ENCODE results near the gene CCL23. TPM values are rescaled to one million over a fixed set of nuclear protein-coding genes. Genes with fewer than 3 reads are reported as not detected.

Gene CCL23
- total RNA-seq, 6 donors from 2014 or later = 6.9 to 40.0 (median 16.6) TPM; not detected in 1

DNA sequence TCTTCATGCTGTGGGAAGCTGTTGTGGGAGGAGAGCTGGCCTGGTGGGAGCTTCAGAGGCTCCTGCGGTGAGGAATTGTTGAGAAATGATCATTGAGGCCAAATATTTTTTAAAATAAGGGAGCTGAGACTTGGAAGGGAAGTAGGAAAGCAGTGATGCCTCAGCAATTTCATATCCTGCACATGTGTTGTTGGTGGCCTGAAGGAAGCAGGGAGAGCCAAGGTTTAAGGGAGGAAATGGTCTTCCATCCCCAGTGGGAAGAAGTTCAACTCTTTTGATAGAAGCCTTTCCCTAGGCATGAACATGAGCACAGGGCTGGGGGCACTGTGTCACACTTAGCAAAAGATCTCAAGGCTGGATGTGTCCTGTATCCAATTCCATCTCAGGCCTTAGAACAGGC, 31.1 kb downstream of the CCL23 start, which contains the start of gene CCL14:
Gene CCL14, minus strand, starts transcription at position 87 of the 400 bp plus-strand sequence. Its CDS starts 80 bp downstream, at position 7.
- no peaks in the 10 kb centered on the region for H3K36me3 ChIP-seq
- H3K27ac ChIP-seq = peak within 1 kb of the TSS in 1 of 4 donors; percentile 30
- no peaks in the 10 kb centered on the region for H3K9me3 ChIP-seq
- H3K27me3 ChIP-seq = no peaks in the 10 kb centered on the region
- WGBS, 2 donors = 61 to 67% methylated on average over 1 of the region's 1 CpG
- peaks cover 0 to 8% (median 0%) of the 10 kb centered on the region in 4 donors for H3K4me1 ChIP-seq
- no peak for ATAC-seq (ENCODE audit: low FRiP score in 2 of 2)
- TF ChIP-seq POLR2AphosphoS5 (IDR thresholded peaks at IDR 0.05) (no peak), POLR2A (IDR thresholded peaks at IDR 0.05) (no peak), EP300 (IDR thresholded peaks at IDR 0.05) (no peak)
- TF ChIP-seq, protein P1, sequence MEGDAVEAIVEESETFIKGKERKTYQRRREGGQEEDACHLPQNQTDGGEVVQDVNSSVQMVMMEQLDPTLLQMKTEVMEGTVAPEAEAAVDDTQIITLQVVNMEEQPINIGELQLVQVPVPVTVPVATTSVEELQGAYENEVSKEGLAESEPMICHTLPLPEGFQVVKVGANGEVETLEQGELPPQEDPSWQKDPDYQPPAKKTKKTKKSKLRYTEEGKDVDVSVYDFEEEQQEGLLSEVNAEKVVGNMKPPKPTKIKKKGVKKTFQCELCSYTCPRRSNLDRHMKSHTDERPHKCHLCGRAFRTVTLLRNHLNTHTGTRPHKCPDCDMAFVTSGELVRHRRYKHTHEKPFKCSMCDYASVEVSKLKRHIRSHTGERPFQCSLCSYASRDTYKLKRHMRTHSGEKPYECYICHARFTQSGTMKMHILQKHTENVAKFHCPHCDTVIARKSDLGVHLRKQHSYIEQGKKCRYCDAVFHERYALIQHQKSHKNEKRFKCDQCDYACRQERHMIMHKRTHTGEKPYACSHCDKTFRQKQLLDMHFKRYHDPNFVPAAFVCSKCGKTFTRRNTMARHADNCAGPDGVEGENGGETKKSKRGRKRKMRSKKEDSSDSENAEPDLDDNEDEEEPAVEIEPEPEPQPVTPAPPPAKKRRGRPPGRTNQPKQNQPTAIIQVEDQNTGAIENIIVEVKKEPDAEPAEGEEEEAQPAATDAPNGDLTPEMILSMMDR (IDR thresholded peaks at IDR 0.05) = no peak
- DNase-seq = no peak
- no peak within 1 kb of the TSS for H3K4me3 ChIP-seq

DNA sequence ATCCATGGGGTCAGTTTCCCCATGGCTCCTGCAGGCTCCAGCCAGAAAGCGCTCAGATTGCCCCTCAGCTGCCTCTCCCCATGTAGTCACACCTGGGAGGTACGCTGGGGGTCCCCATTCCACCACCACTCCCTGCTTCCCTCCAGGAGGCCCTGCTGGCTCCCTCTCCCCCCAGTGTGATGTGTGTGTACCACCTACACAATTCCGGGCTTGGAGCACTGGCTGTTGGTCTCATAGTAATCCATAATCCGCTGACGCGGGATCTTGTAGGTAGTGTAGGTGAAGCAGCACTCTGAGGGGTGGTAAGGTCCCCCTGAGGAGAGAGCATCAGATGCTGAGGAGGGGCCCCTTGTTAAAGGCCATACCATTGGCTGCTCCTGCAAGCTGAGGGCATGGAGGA, 33.6 kb downstream of the CCL23 start:
- H3K27me3 ChIP-seq = no peaks in the 10 kb centered on the region
- WGBS, 2 donors = 94 to 99% methylated on average over 6 of the region's 6 CpGs

DNA sequence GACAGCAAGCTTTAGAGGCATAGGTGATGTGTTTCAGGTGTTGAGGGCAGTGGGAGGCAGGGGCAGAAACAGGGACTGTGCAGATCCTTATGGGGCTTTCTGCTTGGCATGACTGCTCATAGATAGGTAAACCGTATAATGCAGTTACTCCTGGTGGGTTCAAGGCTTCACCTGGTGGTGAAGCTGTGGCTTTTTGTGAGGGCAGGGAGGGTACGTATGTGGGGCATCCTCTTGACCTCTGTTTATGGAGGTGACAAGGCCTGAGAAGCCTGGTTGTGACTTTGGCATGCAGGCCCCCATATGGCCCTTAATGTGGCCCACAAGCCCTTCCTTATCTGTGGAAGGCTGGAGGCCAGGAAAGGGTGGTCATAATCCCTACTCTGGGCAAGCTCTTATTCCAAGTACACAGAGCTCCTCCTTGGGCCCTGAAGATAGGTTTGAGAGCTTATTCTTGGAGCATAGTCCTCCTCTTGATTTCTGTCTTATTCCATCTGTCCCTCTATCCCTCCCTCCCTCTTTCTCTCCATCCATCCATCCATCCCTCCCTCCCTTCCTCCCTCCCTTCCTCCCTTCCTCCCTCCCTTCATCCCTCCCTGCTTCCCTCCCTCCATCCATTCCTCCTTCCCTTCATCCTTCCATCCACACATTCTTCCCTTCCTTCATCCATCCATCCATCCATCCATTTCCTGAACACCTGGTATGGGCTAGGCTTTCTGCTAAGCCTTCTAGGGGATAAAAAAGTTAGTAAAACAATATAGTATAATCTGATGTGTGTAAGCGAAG, 35.2 kb downstream of the CCL23 start:
- Histone ChIP-seq H3K4me3 (no peak overlapping the region), H3K4me1 (peaks cover 0 to 8% (median 0%) of the 10 kb centered on the region in 4 donors), H3K9me3 (no peaks in the 10 kb centered on the region), H3K27me3 (no peaks in the 10 kb centered on the region), H3K36me3 (no peaks in the 10 kb centered on the region), H3K27ac (no peak overlapping the region)
- ATAC-seq (ENCODE audit: low FRiP score in 2 of 2) = no peak
- TF ChIP-seq POLR2A (IDR thresholded peaks at IDR 0.05) = no peak
- TF ChIP-seq, protein P1 (IDR thresholded peaks at IDR 0.05) = no peak
- no peak for TF ChIP-seq EP300 (IDR thresholded peaks at IDR 0.05)
- no peak for TF ChIP-seq POLR2AphosphoS5 (IDR thresholded peaks at IDR 0.05)
- DNase-seq = no peak
- WGBS, 2 donors = 88 to 92% methylated on average over 3 of the region's 3 CpGs

More for the DNA sequence above, 33.6 kb downstream of the CCL23 start:
- Histone ChIP-seq H3K9me3 (no peaks in the 10 kb centered on the region), H3K4me1 (peaks cover 0 to 8% (median 0%) of the 10 kb centered on the region in 4 donors), H3K36me3 (no peaks in the 10 kb centered on the region), H3K4me3 (no peak overlapping the region), H3K27ac (no peak overlapping the region)
- TF ChIP-seq EP300 (IDR thresholded peaks at IDR 0.05) (no peak), POLR2AphosphoS5 (IDR thresholded peaks at IDR 0.05) (no peak), POLR2A (IDR thresholded peaks at IDR 0.05) (no peak)
- no peak for DNase-seq
- no peak for ATAC-seq (ENCODE audit: low FRiP score in 2 of 2)

DNA sequence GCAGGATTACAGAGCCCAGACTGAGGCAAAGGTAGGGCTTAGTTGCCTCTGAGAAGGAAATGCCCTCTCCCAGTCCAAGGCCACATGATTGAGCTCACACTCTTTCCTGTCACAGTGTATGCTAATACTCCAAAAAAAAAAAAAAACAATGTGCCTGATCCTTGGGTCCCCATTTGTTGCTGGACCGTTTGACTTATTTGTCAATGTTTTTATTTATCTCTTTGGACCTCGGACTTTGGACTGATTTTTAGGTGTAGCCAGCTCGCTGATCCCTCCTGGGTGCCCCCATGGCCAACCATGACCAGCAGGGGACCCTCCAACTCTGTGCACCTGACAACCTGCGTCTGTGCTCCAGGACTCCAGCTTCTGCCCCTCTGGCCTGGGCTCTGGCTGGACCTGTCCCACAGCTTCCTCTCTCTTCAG, 35.9 kb downstream of the CCL23 start:
- ATAC-seq (ENCODE audit: low FRiP score in 2 of 2) = no peak
- TF ChIP-seq, protein P1 (IDR thresholded peaks at IDR 0.05) = no peak
- no peak for TF ChIP-seq EP300 (IDR thresholded peaks at IDR 0.05)
- no peak for TF ChIP-seq POLR2AphosphoS5 (IDR thresholded peaks at IDR 0.05)
- TF ChIP-seq POLR2A (IDR thresholded peaks at IDR 0.05) = no peak

DNA sequence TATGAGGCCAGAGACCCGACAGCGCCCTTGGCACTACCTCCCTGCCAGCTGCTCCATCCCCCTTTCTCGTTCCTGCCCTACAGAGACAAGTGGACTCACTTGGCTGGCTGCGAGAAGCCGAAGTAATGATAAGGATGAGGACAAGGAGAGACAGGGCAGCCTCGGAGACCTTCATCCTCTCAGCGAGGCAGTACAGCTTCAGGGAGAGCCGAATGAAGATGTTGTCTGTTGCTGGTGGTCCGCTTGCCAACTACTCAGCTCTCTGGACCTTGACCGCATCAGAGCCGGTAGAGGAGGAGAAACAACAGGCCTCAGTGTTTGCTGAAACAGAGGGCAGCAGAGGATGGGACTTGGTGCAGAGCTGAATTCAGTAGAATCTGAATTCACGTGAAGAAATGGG, 36.5 kb downstream of the CCL23 start, which contains the start of gene CCL16:
Gene CCL16, minus strand, starts transcription at position 252 of the 400 bp plus-strand sequence. Its CDS starts 77 bp downstream, at position 175.
- no peak for ATAC-seq (ENCODE audit: low FRiP score in 2 of 2)
- DNase-seq = no peak
- H3K4me1 ChIP-seq = no peaks in the 10 kb centered on the region
- no peaks in the 10 kb centered on the region for H3K36me3 ChIP-seq
- no peaks in the 10 kb centered on the region for H3K9me3 ChIP-seq
- H3K4me3 ChIP-seq = no peak within 1 kb of the TSS
- H3K27ac ChIP-seq = no peak within 1 kb of the TSS
- TF ChIP-seq EP300 (IDR thresholded peaks at IDR 0.05) (no peak), POLR2AphosphoS5 (IDR thresholded peaks at IDR 0.05) (no peak), POLR2A (IDR thresholded peaks at IDR 0.05) (no peak)
- TF ChIP-seq, protein P1 (IDR thresholded peaks at IDR 0.05) = no peak
- 88 to 92% methylated on average over 12 of the region's 12 CpGs for WGBS, 2 donors
- H3K27me3 ChIP-seq = no peaks in the 10 kb centered on the region

More for the DNA sequence above, 35.9 kb downstream of the CCL23 start:
- H3K9me3 ChIP-seq = no peaks in the 10 kb centered on the region
- no peak for DNase-seq
- H3K27ac ChIP-seq = no peak overlapping the region
- H3K4me1 ChIP-seq = peaks cover 0 to 4% (median 0%) of the 10 kb centered on the region in 4 donors
- H3K4me3 ChIP-seq = no peak overlapping the region
- 70 to 71% methylated on average over 4 of the region's 4 CpGs for WGBS, 2 donors
- H3K27me3 ChIP-seq = no peaks in the 10 kb centered on the region
- no peaks in the 10 kb centered on the region for H3K36me3 ChIP-seq
